Measurements from ENCODE around the gene SLC7A10. TPM values are rescaled to one million over a fixed set of nuclear protein-coding genes. Genes with fewer than 3 reads are reported as not detected.
"Not testable (repeated sequence)": the region's sequence is repeated elsewhere in the genome, so short reads cannot be mapped to it uniquely, and the experiment has no call there.

Gene SLC7A10
- total RNA-seq, 2 experiments from 2014 or later: not detected

DNA sequence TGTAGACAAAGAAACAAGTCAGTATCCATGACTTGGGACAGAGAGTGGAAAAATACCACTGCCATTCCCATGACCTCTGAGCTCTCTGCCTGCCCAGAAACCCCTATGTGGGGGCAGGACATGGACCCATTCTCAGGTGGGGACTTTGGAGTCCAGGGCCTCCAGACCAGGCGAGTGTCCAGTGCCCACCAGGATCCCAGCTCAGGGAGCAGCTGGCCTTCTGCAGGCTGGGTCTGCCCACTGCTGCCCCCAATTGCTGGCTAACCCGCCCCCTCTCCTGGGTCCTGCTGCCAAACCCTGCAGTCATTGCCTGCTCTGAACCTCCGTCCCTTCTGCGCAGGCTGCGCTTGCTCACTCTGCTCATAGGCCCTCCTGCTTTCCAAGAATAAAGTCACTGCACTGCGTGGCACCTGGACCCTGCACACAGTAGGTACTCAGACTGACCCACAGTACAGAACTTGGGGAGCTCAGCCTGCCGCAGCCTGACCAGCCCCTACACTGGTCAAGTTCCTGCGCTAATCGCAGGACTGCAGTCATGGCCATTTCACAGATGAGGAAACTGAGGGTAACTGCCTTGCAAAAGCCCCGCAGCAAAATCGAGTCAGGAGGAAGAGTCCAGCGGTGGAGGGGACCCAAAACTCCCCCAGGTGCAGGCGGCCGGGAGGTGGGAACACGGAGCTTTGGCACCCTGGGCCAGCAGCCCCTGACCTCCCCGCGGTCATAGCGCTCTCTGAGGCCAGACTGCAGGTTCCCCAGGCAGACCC is 774 bp downstream of the SLC7A10 start:
- no peak for TF ChIP-seq EZH2phosphoT487 (IDR thresholded peaks at IDR 0.05; ENCODE audit: borderline replicate concordance, low read depth, low read length)
- TF ChIP-seq, protein P1, sequence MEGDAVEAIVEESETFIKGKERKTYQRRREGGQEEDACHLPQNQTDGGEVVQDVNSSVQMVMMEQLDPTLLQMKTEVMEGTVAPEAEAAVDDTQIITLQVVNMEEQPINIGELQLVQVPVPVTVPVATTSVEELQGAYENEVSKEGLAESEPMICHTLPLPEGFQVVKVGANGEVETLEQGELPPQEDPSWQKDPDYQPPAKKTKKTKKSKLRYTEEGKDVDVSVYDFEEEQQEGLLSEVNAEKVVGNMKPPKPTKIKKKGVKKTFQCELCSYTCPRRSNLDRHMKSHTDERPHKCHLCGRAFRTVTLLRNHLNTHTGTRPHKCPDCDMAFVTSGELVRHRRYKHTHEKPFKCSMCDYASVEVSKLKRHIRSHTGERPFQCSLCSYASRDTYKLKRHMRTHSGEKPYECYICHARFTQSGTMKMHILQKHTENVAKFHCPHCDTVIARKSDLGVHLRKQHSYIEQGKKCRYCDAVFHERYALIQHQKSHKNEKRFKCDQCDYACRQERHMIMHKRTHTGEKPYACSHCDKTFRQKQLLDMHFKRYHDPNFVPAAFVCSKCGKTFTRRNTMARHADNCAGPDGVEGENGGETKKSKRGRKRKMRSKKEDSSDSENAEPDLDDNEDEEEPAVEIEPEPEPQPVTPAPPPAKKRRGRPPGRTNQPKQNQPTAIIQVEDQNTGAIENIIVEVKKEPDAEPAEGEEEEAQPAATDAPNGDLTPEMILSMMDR (conservative IDR thresholded peaks at IDR 0.05; ENCODE audit: low read length): no peak
- Histone ChIP-seq H3K4me3 (ENCODE audit: low read depth, low read length, poor library complexity, severe bottlenecking) (no peak overlapping the region), H3K9me2 (ENCODE audit: insufficient read depth, low read length) (no peaks in the 10 kb centered on the region), H3K27ac (ENCODE audit: low read depth, low read length, poor library complexity, severe bottlenecking) (no peak overlapping the region), H2AFZ (ENCODE audit: low read length) (no peak overlapping the region), H3K9me3 (ENCODE audit: low read length) (0 out of 2 replicates have a peak, but pooled peaks cover 10% of the 10 kb centered on the region), H3K4me2 (ENCODE audit: low read length) (no peak overlapping the region), H4K20me1 (ENCODE audit: insufficient read depth, low read length) (no peaks in the 10 kb centered on the region), H3K4me1 (ENCODE audit: insufficient read depth, low read length, poor library complexity, severe bottlenecking) (no peaks in the 10 kb centered on the region), H3K36me3 (ENCODE audit: insufficient read depth, low read length) (no peaks in the 10 kb centered on the region), H3K79me2 (ENCODE audit: insufficient read depth, low read depth, low read length) (no peaks in the 10 kb centered on the region)
- CTCF ChIA-PET (ENCODE audit: unreplicated experiment): no interaction called here
- BruUV-seq (replicated peaks): no TSS peak
- no peak for DNase-seq (ENCODE audit: low spot score)
- POLR2A ChIA-PET: no interaction called here
- intact Hi-C loops (cut with micrococcal nuclease; ENCODE audit: unreplicated experiment): no loop called here

DNA sequence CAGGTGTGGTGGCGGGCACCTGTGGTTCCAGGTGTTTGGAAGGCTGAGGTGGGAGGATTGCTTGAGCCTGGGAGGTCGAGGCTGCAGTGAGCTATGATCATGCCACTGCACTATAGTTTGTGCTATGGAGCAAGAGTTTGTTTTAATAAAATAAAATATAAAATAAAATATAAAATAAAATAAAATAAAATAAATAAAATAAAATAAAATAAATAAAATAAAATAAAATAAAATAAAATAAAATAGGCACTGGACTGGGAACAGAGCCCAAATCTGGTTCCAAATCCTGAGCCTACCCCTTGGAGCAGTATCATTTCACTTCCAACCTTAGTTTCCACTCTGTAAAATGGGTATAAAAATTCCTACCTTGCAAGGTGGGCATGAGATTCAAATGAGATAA is 3.4 kb downstream of the SLC7A10 start:
- DNase-seq (ENCODE audit: low spot score); H3K4me3 ChIP-seq (ENCODE audit: low read depth, low read length, poor library complexity, severe bottlenecking); POLR2A ChIA-PET; H3K4me1 ChIP-seq (ENCODE audit: insufficient read depth, low read length, poor library complexity, severe bottlenecking); H3K27ac ChIP-seq (ENCODE audit: low read depth, low read length, poor library complexity, severe bottlenecking); H3K4me2 ChIP-seq (ENCODE audit: low read length); BruUV-seq (replicated peaks); H3K9me2 ChIP-seq (ENCODE audit: insufficient read depth, low read length); H3K79me2 ChIP-seq (ENCODE audit: insufficient read depth, low read depth, low read length); intact Hi-C loops (cut with micrococcal nuclease; ENCODE audit: unreplicated experiment); H4K20me1 ChIP-seq (ENCODE audit: insufficient read depth, low read length); H3K9me3 ChIP-seq (ENCODE audit: low read length); H2AFZ ChIP-seq (ENCODE audit: low read length); CTCF ChIA-PET (ENCODE audit: unreplicated experiment); H3K36me3 ChIP-seq (ENCODE audit: insufficient read depth, low read length): not testable (repeated sequence)

DNA sequence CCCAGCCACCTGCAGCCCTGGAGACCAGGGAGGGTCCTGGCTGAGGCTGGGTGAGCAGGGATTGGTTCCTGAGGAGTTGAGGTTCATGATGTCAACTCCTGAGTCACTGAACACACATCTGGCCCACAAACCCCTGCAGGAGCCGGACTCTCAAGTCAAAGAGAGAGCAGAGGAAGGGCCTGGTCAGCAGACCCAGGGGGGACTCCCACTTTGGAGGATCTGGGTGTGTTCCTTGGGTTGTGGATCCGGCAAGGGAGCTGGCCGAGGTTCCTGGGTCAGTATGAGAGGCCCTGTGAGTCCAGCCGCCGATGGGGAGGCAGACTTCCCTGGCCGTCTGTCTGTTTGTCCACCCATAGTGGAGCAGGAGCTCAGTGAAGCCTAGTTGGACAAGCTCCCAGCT is 4.0 kb downstream of the SLC7A10 start:
- Histone ChIP-seq H3K4me1 (ENCODE audit: insufficient read depth, low read length, poor library complexity, severe bottlenecking) (no peaks in the 10 kb centered on the region), H2AFZ (ENCODE audit: low read length) (no peak overlapping the region), H3K27ac (ENCODE audit: low read depth, low read length, poor library complexity, severe bottlenecking) (no peak overlapping the region), H3K9me2 (ENCODE audit: insufficient read depth, low read length) (no peaks in the 10 kb centered on the region), H3K4me3 (ENCODE audit: low read depth, low read length, poor library complexity, severe bottlenecking) (no peak overlapping the region), H3K9me3 (ENCODE audit: low read length) (no peaks in the 10 kb centered on the region), H3K36me3 (ENCODE audit: insufficient read depth, low read length) (no peaks in the 10 kb centered on the region), H3K79me2 (ENCODE audit: insufficient read depth, low read depth, low read length) (no peaks in the 10 kb centered on the region), H3K4me2 (ENCODE audit: low read length) (no peak overlapping the region), H4K20me1 (ENCODE audit: insufficient read depth, low read length) (no peaks in the 10 kb centered on the region)
- intact Hi-C loops (cut with micrococcal nuclease; ENCODE audit: unreplicated experiment): no loop called here
- DNase-seq (ENCODE audit: low spot score): no peak
- POLR2A ChIA-PET: no interaction called here
- CTCF ChIA-PET (ENCODE audit: unreplicated experiment): no interaction called here
- no TSS peak for BruUV-seq (replicated peaks)
- TF ChIP-seq, protein P1 (conservative IDR thresholded peaks at IDR 0.05; ENCODE audit: low read length): no peak
- TF ChIP-seq EZH2phosphoT487 (IDR thresholded peaks at IDR 0.05; ENCODE audit: borderline replicate concordance, low read depth, low read length): no peak
